HEK293 (cell line): ENCODE data around the gene SURF4.

Experiments
- MZF1 ChIP-seq: fragments of 450-650 bp; formaldehyde crosslinking; IDR thresholded peaks from 2 replicates; pipeline ENCODE4 v1.5.1; 2017; ENCODE audit warnings: missing biosample characterization, missing genetic modification characterization, borderline replicate concordance
- ZIC2 ChIP-seq: fragments of 450-650 bp; formaldehyde crosslinking; IDR thresholded peaks from 2 replicates; pipeline ENCODE4 v1.5.1; 2016; ENCODE audit warnings: missing biosample characterization, missing genetic modification characterization
- TF ChIP-seq, protein P1 (sequence below): fragments of 450-650 bp; formaldehyde crosslinking; IDR thresholded peaks from 2 replicates; pipeline ENCODE4 v1.5.1; 2016; ENCODE audit warnings: missing biosample characterization, missing genetic modification characterization, low read depth
- TF ChIP-seq, protein P2 (sequence below): fragments of 450-650 bp; formaldehyde crosslinking; IDR thresholded peaks from 2 replicates; pipeline ENCODE4 v1.5.1; 2016; ENCODE audit warnings: missing biosample characterization, missing genetic modification characterization
- TF ChIP-seq, protein P3 (sequence below): fragments of 450-650 bp; formaldehyde crosslinking; IDR thresholded peaks from 2 replicates; pipeline ENCODE4 v1.5.1; 2016; ENCODE audit warnings: missing biosample characterization, missing genetic modification characterization

DNA sequence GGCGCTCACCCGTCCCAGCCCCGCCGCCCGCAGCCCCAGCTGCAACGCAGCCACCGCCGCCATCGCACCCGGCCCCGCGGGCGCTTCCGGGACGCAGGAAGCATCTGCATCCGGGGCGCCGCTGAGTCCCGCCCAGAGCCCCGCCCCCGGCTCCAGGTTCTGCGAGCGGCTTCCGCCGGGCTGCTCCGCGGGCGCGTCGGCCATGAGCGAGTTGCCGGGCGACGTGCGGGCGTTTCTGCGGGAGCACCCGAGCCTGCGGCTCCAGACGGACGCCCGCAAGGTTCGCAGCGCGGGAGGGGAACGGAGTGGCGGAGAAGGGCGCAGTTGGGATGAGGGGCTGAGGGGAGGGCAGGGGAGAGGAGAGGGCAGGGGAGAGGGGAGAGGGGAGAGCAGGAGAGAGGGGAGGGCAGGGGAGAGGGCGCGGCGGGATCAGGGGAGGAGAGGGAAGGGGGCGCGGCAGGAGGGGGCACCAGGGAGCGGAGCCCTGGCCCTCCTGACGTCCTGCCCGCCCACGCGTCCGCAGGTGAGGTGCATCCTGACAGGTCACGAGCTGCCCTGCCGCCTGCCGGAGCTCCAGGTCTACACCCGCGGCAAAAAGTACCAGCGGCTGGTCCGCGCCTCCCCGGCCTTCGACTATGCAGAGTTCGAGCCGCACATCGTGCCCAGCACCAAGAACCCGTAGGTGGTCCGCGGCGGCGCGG, 19.3 kb downstream of the SURF4 start, which contains the start of the genes SURF1 and SURF2:
- TF ChIP-seq, protein P1, sequence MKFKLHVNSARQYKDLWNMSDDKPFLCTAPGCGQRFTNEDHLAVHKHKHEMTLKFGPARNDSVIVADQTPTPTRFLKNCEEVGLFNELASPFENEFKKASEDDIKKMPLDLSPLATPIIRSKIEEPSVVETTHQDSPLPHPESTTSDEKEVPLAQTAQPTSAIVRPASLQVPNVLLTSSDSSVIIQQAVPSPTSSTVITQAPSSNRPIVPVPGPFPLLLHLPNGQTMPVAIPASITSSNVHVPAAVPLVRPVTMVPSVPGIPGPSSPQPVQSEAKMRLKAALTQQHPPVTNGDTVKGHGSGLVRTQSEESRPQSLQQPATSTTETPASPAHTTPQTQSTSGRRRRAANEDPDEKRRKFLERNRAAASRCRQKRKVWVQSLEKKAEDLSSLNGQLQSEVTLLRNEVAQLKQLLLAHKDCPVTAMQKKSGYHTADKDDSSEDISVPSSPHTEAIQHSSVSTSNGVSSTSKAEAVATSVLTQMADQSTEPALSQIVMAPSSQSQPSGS = no peak
- no peak for TF ChIP-seq MZF1 (tag by site-specific recombination)
- TF ChIP-seq, protein P2, sequence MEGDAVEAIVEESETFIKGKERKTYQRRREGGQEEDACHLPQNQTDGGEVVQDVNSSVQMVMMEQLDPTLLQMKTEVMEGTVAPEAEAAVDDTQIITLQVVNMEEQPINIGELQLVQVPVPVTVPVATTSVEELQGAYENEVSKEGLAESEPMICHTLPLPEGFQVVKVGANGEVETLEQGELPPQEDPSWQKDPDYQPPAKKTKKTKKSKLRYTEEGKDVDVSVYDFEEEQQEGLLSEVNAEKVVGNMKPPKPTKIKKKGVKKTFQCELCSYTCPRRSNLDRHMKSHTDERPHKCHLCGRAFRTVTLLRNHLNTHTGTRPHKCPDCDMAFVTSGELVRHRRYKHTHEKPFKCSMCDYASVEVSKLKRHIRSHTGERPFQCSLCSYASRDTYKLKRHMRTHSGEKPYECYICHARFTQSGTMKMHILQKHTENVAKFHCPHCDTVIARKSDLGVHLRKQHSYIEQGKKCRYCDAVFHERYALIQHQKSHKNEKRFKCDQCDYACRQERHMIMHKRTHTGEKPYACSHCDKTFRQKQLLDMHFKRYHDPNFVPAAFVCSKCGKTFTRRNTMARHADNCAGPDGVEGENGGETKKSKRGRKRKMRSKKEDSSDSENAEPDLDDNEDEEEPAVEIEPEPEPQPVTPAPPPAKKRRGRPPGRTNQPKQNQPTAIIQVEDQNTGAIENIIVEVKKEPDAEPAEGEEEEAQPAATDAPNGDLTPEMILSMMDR (tag by site-specific recombination) = no peak; the same call in none of the 2 replicates
- peak; percentile 78 for TF ChIP-seq ZIC2
- TF ChIP-seq, protein P3, sequence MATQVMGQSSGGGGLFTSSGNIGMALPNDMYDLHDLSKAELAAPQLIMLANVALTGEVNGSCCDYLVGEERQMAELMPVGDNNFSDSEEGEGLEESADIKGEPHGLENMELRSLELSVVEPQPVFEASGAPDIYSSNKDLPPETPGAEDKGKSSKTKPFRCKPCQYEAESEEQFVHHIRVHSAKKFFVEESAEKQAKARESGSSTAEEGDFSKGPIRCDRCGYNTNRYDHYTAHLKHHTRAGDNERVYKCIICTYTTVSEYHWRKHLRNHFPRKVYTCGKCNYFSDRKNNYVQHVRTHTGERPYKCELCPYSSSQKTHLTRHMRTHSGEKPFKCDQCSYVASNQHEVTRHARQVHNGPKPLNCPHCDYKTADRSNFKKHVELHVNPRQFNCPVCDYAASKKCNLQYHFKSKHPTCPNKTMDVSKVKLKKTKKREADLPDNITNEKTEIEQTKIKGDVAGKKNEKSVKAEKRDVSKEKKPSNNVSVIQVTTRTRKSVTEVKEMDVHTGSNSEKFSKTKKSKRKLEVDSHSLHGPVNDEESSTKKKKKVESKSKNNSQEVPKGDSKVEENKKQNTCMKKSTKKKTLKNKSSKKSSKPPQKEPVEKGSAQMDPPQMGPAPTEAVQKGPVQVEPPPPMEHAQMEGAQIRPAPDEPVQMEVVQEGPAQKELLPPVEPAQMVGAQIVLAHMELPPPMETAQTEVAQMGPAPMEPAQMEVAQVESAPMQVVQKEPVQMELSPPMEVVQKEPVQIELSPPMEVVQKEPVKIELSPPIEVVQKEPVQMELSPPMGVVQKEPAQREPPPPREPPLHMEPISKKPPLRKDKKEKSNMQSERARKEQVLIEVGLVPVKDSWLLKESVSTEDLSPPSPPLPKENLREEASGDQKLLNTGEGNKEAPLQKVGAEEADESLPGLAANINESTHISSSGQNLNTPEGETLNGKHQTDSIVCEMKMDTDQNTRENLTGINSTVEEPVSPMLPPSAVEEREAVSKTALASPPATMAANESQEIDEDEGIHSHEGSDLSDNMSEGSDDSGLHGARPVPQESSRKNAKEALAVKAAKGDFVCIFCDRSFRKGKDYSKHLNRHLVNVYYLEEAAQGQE (tag by site-specific recombination) = no peak
